WTC11 (cell line): ENCODE measurements around the gene RSPH10B2. TPM values are rescaled to one million over a fixed set of nuclear protein-coding genes. Genes with fewer than 3 reads are reported as not detected.
"Not testable (repeated sequence)": the region's sequence is repeated elsewhere in the genome, so short reads cannot be mapped to it uniquely, and the experiment has no call there.

Experiments used
- ATAC-seq: fragments of 200-7000 bp; cut with Tn5 transposase; 2 replicates; pipeline ENCODE4 v1.10.0; 2021; ENCODE audit warnings: mild to moderate bottlenecking, moderate library complexity
- CTCF ChIA-PET: fragments of 300-600 bp; sonication (Branson Sonifier 250); formaldehyde crosslinking; loops from one replicate; lab custom pipeline; 2021; ENCODE audit warnings: antibody characterized with exemption; lab: Charles Lee
- POLR2A ChIA-PET: fragments of 350-600 bp; sonication (Branson Sonifier 250); formaldehyde crosslinking; loops from one replicate; lab custom pipeline; 2021; ENCODE audit warnings: antibody characterized with exemption; lab: Charles Lee
- DNase-seq: peaks from one replicate; pipeline ENCODE4 v3.0.0; 2021; ENCODE audit warnings: low spot score
- H3K27ac Mint-ChIP-seq: 2 replicates; pipeline ENCODE4 v1.8.0; 2021; ENCODE audit warnings: mixed read lengths
- H3K27me3 Mint-ChIP-seq: 2 replicates; pipeline ENCODE4 v1.8.0; 2021; ENCODE audit warnings: low read depth, mild to moderate bottlenecking, moderate library complexity, mixed read lengths
- H3K36me3 Mint-ChIP-seq: 2 replicates; pipeline ENCODE4 v1.8.0; 2021; ENCODE audit warnings: mixed read lengths
- H3K4me1 Mint-ChIP-seq: 2 replicates; pipeline ENCODE4 v1.8.0; 2022; ENCODE audit warnings: mixed read lengths
- H3K4me3 Mint-ChIP-seq: 2 replicates; pipeline ENCODE4 v1.8.0; 2021; ENCODE audit warnings: mild to moderate bottlenecking, moderate library complexity, mixed read lengths
- H3K9me3 Mint-ChIP-seq: 2 replicates; pipeline ENCODE4 v1.8.0; 2021; ENCODE audit warnings: mixed read lengths
- total RNA-seq: library from RNA; stranded (reverse); gene quantifications from 3 replicates; pipeline ENCODE4 v1.2.3, GENCODE V29; 2021
- TF ChIP-seq, protein P1 (sequence below): sonication (generic); formaldehyde crosslinking; conservative IDR thresholded peaks from 2 replicates; pipeline ENCODE4 v1.8.1; 2023; ENCODE audit warnings: mild to moderate bottlenecking, low read depth, missing genetic modification reagents, moderate library complexity
- TF ChIP-seq, protein P2 (sequence below): sonication (generic); formaldehyde crosslinking; IDR thresholded peaks from 2 replicates; pipeline ENCODE4 v1.8.1; 2023; ENCODE audit warnings: mild to moderate bottlenecking, missing genetic modification reagents, moderate library complexity

Gene RSPH10B2
- total RNA-seq, 1 experiment from 2014 or later, result 0.44 TPM

DNA sequence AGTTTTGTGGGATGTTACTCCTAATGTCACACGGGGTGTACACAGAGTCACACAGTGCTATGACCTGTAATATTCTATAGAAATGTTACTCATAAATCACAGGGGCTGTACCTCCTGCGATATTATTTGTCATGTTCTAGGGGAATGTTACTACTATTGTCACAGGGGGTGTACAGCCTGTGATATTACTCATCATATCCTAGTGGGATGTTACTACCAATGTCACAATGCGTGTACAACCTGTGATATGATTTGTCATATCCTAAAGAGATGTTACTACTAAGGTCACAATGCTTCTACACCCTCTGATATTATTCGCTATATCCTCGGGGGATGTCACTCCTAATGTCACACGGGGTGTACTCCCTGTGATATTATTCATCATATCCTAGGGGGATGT is 79.7 kb downstream of the RSPH10B2 start (continued):
- TF ChIP-seq, protein P1, sequence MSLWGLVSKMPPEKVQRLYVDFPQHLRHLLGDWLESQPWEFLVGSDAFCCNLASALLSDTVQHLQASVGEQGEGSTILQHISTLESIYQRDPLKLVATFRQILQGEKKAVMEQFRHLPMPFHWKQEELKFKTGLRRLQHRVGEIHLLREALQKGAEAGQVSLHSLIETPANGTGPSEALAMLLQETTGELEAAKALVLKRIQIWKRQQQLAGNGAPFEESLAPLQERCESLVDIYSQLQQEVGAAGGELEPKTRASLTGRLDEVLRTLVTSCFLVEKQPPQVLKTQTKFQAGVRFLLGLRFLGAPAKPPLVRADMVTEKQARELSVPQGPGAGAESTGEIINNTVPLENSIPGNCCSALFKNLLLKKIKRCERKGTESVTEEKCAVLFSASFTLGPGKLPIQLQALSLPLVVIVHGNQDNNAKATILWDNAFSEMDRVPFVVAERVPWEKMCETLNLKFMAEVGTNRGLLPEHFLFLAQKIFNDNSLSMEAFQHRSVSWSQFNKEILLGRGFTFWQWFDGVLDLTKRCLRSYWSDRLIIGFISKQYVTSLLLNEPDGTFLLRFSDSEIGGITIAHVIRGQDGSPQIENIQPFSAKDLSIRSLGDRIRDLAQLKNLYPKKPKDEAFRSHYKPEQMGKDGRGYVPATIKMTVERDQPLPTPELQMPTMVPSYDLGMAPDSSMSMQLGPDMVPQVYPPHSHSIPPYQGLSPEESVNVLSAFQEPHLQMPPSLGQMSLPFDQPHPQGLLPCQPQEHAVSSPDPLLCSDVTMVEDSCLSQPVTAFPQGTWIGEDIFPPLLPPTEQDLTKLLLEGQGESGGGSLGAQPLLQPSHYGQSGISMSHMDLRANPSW (CRISPR knock-in tag), result no peak
- TF ChIP-seq, protein P2, sequence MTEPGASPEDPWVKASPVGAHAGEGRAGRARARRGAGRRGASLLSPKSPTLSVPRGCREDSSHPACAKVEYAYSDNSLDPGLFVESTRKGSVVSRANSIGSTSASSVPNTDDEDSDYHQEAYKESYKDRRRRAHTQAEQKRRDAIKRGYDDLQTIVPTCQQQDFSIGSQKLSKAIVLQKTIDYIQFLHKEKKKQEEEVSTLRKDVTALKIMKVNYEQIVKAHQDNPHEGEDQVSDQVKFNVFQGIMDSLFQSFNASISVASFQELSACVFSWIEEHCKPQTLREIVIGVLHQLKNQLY (CRISPR knock-in tag), result no peak

DNA sequence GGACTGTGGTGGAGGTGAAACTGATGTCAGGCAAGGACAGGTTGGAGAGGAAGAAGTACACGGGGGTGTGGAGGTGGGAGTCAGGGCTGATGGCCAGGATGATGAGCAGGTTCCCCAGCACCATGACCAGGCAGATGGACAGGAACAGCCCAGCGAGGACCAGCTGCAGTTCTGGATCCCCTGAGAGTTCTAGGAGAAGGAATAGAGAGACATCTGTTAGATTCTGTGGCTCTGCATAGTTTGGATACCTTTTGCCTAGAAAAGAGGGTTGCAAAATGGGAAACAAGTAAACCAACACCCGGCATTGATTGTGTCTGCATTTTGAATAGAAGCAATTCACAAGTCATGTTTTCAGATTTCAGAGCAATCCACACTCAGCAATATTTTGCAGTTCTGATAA is 81.6 kb downstream of the RSPH10B2 start:
- DNase-seq, POLR2A ChIA-PET, CTCF ChIA-PET, H3K27ac Mint-ChIP-seq, H3K9me3 Mint-ChIP-seq, H3K4me1 Mint-ChIP-seq, ATAC-seq, H3K36me3 Mint-ChIP-seq, H3K4me3 Mint-ChIP-seq: not testable (repeated sequence)
- peaks cover 10% of the 10 kb centered on the region for H3K27me3 Mint-ChIP-seq

DNA sequence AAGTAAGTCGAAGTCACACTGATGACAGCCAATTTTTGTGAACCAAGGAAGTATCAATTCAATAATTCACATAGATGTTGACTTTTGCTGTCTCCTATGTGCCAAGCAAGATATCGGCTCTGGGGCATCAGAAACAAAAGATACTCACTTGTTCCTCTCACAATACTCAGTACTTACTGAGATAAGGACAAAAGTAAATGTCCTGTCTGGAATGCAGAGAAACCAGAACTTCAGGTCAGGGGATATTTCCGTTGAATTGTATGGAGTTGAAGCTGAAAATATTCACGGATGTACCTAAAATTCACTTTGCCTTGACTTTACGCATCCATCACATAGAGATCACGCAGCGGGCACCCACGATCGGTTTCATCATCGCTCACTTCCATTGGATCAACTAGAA is 83.2 kb downstream of the RSPH10B2 start:
- H3K36me3 Mint-ChIP-seq, POLR2A ChIA-PET, H3K27me3 Mint-ChIP-seq, H3K27ac Mint-ChIP-seq, ATAC-seq, CTCF ChIA-PET, H3K9me3 Mint-ChIP-seq, H3K4me3 Mint-ChIP-seq, H3K4me1 Mint-ChIP-seq, DNase-seq: not testable (repeated sequence)

DNA sequence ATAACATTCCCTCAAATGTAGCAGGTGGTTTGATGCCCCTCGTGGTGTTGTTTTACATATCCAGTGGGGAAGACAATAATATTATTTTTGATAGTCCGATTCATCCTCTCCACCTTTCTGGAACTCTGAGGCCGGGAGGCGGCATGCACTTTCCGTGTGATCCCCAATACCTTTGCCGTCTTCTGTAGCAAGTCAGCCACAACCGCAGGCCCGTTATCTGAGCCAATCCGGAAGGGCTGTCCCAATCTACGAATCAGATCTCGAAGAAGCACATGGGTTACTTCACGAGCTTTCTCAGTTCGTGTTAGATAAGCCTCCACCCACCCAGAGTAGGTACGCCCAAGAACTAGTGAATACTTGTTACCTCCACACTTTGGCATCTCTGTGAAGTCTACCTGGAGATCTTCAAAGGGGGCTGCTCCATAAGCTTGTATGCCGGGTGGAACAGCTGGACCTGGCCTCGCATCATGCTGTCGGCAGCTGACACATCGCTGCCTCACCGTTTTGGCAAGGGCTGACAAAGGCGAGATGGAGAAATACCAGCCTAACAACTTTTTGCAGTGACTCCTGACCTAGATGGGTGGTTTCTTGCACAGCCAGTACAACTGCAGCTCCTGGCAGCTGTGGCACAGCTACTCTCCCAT is 88.5 kb downstream of the RSPH10B2 start:
- ATAC-seq, DNase-seq, H3K9me3 Mint-ChIP-seq, H3K4me1 Mint-ChIP-seq, H3K36me3 Mint-ChIP-seq, POLR2A ChIA-PET, H3K27me3 Mint-ChIP-seq, H3K4me3 Mint-ChIP-seq, H3K27ac Mint-ChIP-seq, CTCF ChIA-PET: not testable (repeated sequence)

DNA sequence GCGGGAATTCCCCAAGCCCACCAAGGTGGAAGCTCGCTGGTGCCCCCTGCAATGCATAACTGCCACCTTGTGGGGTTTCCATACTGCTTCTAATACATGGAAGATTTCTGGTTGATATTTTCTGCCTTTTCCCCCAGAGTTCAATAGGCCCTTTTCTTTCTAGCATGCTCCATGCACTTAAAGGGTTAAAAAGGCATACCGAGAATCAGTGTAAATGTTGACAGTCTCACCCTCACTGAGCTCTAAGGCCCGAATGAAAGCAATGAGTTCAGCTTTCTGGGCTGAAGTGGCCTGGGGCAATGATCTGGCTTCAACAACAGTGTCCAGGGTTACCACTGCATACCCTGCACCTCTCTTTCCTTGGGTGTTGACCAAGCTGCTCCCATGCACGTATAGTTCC is 89.2 kb downstream of the RSPH10B2 start:
- CTCF ChIA-PET, H3K4me1 Mint-ChIP-seq, H3K4me3 Mint-ChIP-seq, H3K27ac Mint-ChIP-seq, DNase-seq, ATAC-seq, H3K9me3 Mint-ChIP-seq, H3K36me3 Mint-ChIP-seq, H3K27me3 Mint-ChIP-seq, POLR2A ChIA-PET: not testable (repeated sequence)

DNA sequence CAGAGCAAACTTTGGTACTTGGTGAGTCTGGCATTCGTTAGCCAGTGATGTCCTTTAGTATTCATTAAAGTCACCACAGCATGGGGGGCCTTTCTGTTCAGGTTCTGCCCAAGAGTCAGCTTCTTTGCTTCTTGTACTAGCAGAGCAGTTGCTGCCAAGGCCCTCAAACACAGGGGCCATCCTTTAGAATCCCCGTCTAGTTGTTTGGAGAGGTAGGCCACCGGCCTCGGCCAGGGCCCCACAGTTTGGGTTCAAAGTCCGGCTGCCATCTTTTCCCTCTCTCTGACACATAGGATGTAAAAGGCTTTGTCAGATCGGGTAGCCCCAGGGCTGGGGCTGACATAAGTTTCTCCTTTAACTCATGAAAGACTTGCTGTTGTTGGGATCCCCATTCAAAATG is 89.8 kb downstream of the RSPH10B2 start:
- H3K9me3 Mint-ChIP-seq, H3K36me3 Mint-ChIP-seq, H3K27ac Mint-ChIP-seq, H3K27me3 Mint-ChIP-seq, CTCF ChIA-PET, H3K4me1 Mint-ChIP-seq, DNase-seq, H3K4me3 Mint-ChIP-seq, ATAC-seq, POLR2A ChIA-PET: not testable (repeated sequence)

DNA sequence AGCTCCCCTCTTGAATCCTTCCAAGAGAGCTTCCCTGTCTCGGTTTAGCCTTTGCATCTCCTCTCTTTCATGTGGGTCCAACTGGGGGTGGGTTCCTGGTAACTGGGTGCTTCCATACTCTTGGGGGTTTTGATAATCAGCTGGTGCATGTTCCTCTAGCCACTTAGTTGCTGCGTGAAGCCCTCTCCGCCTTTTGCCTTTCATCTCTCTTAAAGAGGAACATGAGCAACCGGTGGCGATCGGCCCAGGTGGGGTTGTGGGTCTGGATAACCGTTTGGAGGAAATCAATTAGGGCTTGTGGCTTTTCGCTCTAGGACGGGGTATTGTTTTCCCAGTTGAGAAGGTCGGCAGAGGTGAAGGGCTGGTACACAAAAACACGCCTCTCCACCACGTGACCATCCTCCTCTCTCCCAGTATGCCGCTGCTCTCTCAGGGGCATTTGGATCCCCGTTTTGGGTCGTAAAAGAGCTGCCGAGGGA is 92.1 kb downstream of the RSPH10B2 start:
- H3K4me1 Mint-ChIP-seq, H3K4me3 Mint-ChIP-seq, CTCF ChIA-PET, H3K9me3 Mint-ChIP-seq, DNase-seq, ATAC-seq, H3K27me3 Mint-ChIP-seq, H3K36me3 Mint-ChIP-seq, H3K27ac Mint-ChIP-seq, POLR2A ChIA-PET: not testable (repeated sequence)

DNA sequence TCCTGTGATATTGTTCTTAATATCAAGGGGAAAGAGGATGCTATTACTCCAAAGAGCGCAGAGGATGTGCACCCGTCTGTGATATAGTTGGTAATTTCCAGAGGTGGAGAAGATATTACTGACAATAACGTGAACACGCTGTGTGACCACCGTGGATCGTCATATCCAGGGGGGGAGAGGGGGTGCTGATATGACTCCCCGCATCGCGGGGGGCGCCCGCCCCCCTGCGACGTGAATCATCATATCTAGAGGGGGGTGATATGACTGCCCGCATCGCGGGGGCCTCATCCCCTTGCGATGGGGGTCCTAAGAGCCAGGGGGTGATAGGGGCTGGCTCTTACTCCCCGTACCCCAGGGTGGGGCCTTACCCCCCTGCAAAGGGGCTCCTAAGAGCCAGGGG is 93.8 kb downstream of the RSPH10B2 start:
- H3K27ac Mint-ChIP-seq, H3K9me3 Mint-ChIP-seq, POLR2A ChIA-PET, DNase-seq, H3K4me1 Mint-ChIP-seq, H3K36me3 Mint-ChIP-seq, H3K27me3 Mint-ChIP-seq, ATAC-seq, CTCF ChIA-PET, H3K4me3 Mint-ChIP-seq: not testable (repeated sequence)

Other genes with a start within 250 kb of the RSPH10B2 start
- gene GRID2IP, start 202.6 kb upstream of the RSPH10B2 start, total RNA-seq, result 3.0 to 4.8 TPM (median 4.6 TPM) in 3 replicates
- 37.7 to 48.2 TPM (median 46.4 TPM) in 3 replicates for gene ZDHHC4, start 176.6 kb upstream of the RSPH10B2 start, total RNA-seq
- gene INTS15, start 164.1 kb upstream of the RSPH10B2 start, total RNA-seq, result 25.6 to 28.2 TPM (median 27.6 TPM) in 3 replicates
- gene ZNF853, start 138.5 kb upstream of the RSPH10B2 start, total RNA-seq, result 7.7 to 8.0 TPM (median 8.0 TPM) in 3 replicates
- gene ZNF316, start 116.8 kb upstream of the RSPH10B2 start, total RNA-seq, result 15.1 to 19.9 TPM (median 18.8 TPM) in 3 replicates
- gene ZNF12, start 47.2 kb upstream of the RSPH10B2 start, total RNA-seq, result 19.9 to 21.6 TPM (median 20.9 TPM) in 3 replicates
- 31.9 to 44.9 TPM (median 39.9 TPM) in 3 replicates for gene CCZ1B, start 72.2 kb downstream of the RSPH10B2 start, total RNA-seq